Liver (tissue), 9 donors: ENCODE results near the gene KRTAP22-1. TPM values are rescaled to one million over a fixed set of nuclear protein-coding genes. Genes with fewer than 3 reads are reported as not detected.

Experiments
- DNase-seq: peaks from one replicate; pipeline ENCODE4 v3.0.0-alpha.2; 2017; ENCODE audit warnings: low spot score
- H3K27ac ChIP-seq, 2 donors: one replicate each; pipeline ENCODE4 v1.7.0; 2013; ENCODE audit warnings: inconsistent platforms in 2 of 2, low read length in 2 of 2, control low read depth in 1 of 2, low read depth in 1 of 2, mild to moderate bottlenecking in 1 of 2
- H3K27me3 ChIP-seq, 4 donors: one replicate each; pipeline versions ENCODE4 v1.6.1 to v1.7.0; 2013; ENCODE audit warnings: low read length in 3 of 4, inconsistent platforms in 1 of 4, mild to moderate bottlenecking in 1 of 4, moderate library complexity in 1 of 4; ENCODE audit not compliant: control insufficient read depth in 4 of 4, insufficient read depth in 4 of 4
- H3K36me3 ChIP-seq, 4 donors: one replicate each; pipeline versions ENCODE4 v1.6.1 to v1.7.0; 2013; ENCODE audit warnings: low read length in 3 of 4, mild to moderate bottlenecking in 3 of 4, low read depth in 1 of 4, moderate library complexity in 1 of 4; ENCODE audit not compliant: control insufficient read depth in 4 of 4, insufficient read depth in 3 of 4
- H3K4me1 ChIP-seq, 4 donors: one replicate each; pipeline versions ENCODE4 v1.6.1 to v1.7.0; 2013; ENCODE audit warnings: low read length in 3 of 4, mild to moderate bottlenecking in 3 of 4, moderate library complexity in 1 of 4; ENCODE audit not compliant: control insufficient read depth in 4 of 4, insufficient read depth in 4 of 4
- H3K4me3 ChIP-seq, 3 donors: one replicate each; pipeline versions ENCODE4 v1.6.1 to v1.7.0; 2013; ENCODE audit warnings: low read length in 3 of 3, control low read depth in 1 of 3, low read depth in 1 of 3, mild to moderate bottlenecking in 1 of 3
- H3K9ac ChIP-seq, 2 donors: one replicate each; pipeline ENCODE4 v1.7.0; 2013; ENCODE audit warnings: low read length in 2 of 2, mild to moderate bottlenecking in 2 of 2, moderate library complexity in 2 of 2, control low read depth in 1 of 2, low read depth in 1 of 2
- H3K9me3 ChIP-seq, 4 donors: one replicate each; pipeline versions ENCODE4 v1.6.1 to v1.7.0; 2013; ENCODE audit warnings: low read length in 3 of 4; ENCODE audit not compliant: control insufficient read depth in 4 of 4
- EGR1 ChIP-seq, 2 donors: IDR thresholded peaks; 2 replicates each; pipeline ENCODE4 v1.6.1; 2016 to 2018; ENCODE audit warnings: antibody characterized with exemption in 2 of 2, low read depth in 2 of 2
- FOXA1 ChIP-seq: IDR thresholded peaks from 2 replicates; pipeline ENCODE4 v1.6.1; 2016; ENCODE audit warnings: antibody characterized with exemption
- FOXA2 ChIP-seq: IDR thresholded peaks from 2 replicates; pipeline ENCODE4 v1.6.1; 2016; ENCODE audit warnings: antibody characterized with exemption
- GABPA ChIP-seq, 2 donors: IDR thresholded peaks in 1 of 2; conservative IDR thresholded peaks in 1 of 2; 2 replicates each; pipeline ENCODE4 v1.6.1; 2016; ENCODE audit warnings: antibody characterized with exemption in 2 of 2, mild to moderate bottlenecking in 1 of 2, moderate library complexity in 1 of 2
- HNF4A ChIP-seq, 2 donors: conservative IDR thresholded peaks; 2 replicates each; pipeline ENCODE4 v1.6.1; 2016; ENCODE audit warnings: antibody characterized with exemption in 2 of 2, mild to moderate bottlenecking in 2 of 2
- HNF4G ChIP-seq: IDR thresholded peaks from 2 replicates; pipeline ENCODE4 v1.6.1; 2016; ENCODE audit warnings: antibody characterized with exemption
- JUND ChIP-seq, 2 donors: IDR thresholded peaks; 2 replicates each; pipeline ENCODE4 v1.6.1; 2016; ENCODE audit warnings: antibody characterized with exemption in 2 of 2
- NR2F2 ChIP-seq: IDR thresholded peaks from 2 replicates; pipeline ENCODE4 v1.6.1; 2016; ENCODE audit warnings: antibody characterized with exemption
- RAD21 ChIP-seq, 2 donors: IDR thresholded peaks; 2 replicates each; pipeline ENCODE4 v1.6.1; 2016; ENCODE audit warnings: antibody characterized with exemption in 2 of 2, mild to moderate bottlenecking in 2 of 2
- RXRA ChIP-seq, 2 donors: IDR thresholded peaks; 2 replicates each; pipeline ENCODE4 v1.6.1; 2017 to 2018; ENCODE audit warnings: antibody characterized with exemption in 2 of 2, mild to moderate bottlenecking in 1 of 2
- SP1 ChIP-seq: IDR thresholded peaks from 2 replicates; pipeline ENCODE4 v1.6.1; 2018; ENCODE audit warnings: antibody characterized with exemption, mild to moderate bottlenecking
- TAF1 ChIP-seq: conservative IDR thresholded peaks from 2 replicates; pipeline ENCODE4 v1.6.1; 2016; ENCODE audit warnings: antibody characterized with exemption, mild to moderate bottlenecking
- YY1 ChIP-seq: IDR thresholded peaks from 2 replicates; pipeline ENCODE4 v1.6.1; 2016; ENCODE audit warnings: antibody characterized with exemption, mild to moderate bottlenecking
- WGBS: extraction: QIAGEN DNeasy Blood & Tissue Kit; methylation state at CpG from one replicate; pipeline ENCODE4 v1.1.7; 2013; 5-methylcytosine and 5-hydroxymethylcytosine counted together
- polyA plus RNA-seq, 2 donors: library from polyadenylated mRNA; stranded (reverse) in 1 of 2; unstranded in 1 of 2; fragments of 200-250 nt in 1 of 2; fragments of >200 nt in 1 of 2; fragmentation: Nextera tagmentation in 1 of 2; extraction: Ambion mirVana in 1 of 2; gene quantifications; one replicate each; pipeline versions ENCODE4 v1.2.1 to v1.2.3, GENCODE V29; 2013 to 2015
- total RNA-seq, 2 donors: library from RNA; depleted of rRNA; stranded (reverse); fragments of >200 nt; gene quantifications; one replicate each; pipeline ENCODE4 v1.2.3, GENCODE V29; 2014
- TF ChIP-seq, protein P1 (sequence below): IDR thresholded peaks from 2 replicates; pipeline ENCODE4 v1.6.1; 2016; ENCODE audit warnings: antibody characterized with exemption
- TF ChIP-seq, protein P2 (sequence below): IDR thresholded peaks from 2 replicates; pipeline ENCODE4 v1.6.1; 2016; ENCODE audit warnings: antibody characterized with exemption, mild to moderate bottlenecking
- TF ChIP-seq, protein P3 (sequence below): fragments of 150-350 bp; IDR thresholded peaks from 2 replicates; pipeline ENCODE4 v1.5.1; 2017; ENCODE audit warnings: improper control_type of control experiment, low read depth, low read length; ENCODE audit not compliant: missing input control
- TF ChIP-seq, protein P4 (sequence below): IDR thresholded peaks from 2 replicates; pipeline ENCODE4 v1.6.1; 2016; ENCODE audit warnings: antibody characterized with exemption
- TF ChIP-seq, protein P5 (sequence below): IDR thresholded peaks from 2 replicates; pipeline ENCODE4 v1.6.1; 2016; ENCODE audit warnings: antibody characterized with exemption
- donor health status: healthy.
- donor health status: healthy.
- donor health status: healthy.
- donor health status: healthy.
- donor health status: healthy.

KRTAP22-1 gene
- total and polyA plus RNA-seq, 4 donors = not detected

DNA sequence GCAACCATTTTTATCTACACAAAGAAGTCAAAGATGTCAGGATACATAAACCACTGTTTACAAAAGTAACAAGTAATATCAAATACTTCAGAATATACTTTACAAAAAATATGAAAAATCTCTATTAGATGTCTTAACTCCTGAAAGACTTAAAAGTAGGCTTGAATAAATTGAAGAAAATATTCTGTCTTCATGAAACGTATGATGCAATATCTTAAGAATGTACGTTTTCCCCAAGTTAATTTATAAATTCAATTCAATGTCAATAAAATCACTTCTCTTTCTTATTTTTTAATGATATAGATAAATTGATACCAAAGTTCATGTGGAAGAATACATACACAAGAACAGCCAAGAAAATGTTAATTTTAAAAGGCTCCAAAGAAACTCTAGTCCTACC is 45.8 kb upstream of the KRTAP22-1 start:
- Histone ChIP-seq H3K27me3 (no peaks in the 10 kb centered on the region), H3K36me3 (no peaks in the 10 kb centered on the region), H3K27ac (no peak overlapping the region), H3K4me3 (no peak overlapping the region), H3K9me3 (no peaks in the 10 kb centered on the region), H3K4me1 (no peaks in the 10 kb centered on the region), H3K9ac (no peak overlapping the region)
- WGBS = 73% methylated on average over 2 of the region's 2 CpGs
- no peak for DNase-seq
- no peak for TF ChIP-seq NR2F2
- no peak for TF ChIP-seq FOXA2
- no peak for TF ChIP-seq RAD21 (IDR thresholded peaks at IDR 0.05)

DNA sequence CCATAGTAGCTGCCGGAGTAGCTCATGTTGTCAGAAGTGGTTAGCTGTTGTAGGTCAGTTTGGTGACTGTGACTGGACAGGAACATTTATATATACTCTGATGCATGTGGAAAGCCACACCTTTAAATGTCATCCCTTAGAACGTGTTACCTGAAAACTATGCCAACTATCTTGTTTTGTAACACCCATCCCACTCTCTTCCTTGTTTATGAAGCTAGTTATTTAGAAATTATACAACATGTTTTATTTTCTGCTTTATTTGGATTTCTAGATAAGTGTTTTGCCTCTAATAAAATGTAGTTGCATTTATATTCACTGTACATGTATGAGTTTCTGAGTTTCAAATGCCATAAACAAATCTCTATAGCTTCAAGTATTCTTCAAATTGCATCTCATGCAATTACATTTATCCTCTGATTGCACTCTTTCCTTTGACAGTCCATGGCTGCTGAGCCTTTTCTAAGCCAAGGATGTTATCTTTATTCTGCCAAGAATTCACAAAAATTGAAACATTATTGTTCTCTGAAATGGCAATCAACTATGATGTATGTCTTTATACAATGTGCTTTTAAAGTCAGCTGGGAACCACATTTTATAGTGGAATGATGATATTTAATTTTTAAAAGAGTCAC is 39.5 kb upstream of the KRTAP22-1 start, which contains the start of gene KRTAP19-7:
TSS of gene KRTAP19-7 (minus strand) at position 51 of the 632 bp plus-strand sequence. CDS start at position 26, 25 bp downstream.
- Histone ChIP-seq H3K4me1 (no peaks in the 10 kb centered on the region), H3K27me3 (no peaks in the 10 kb centered on the region), H3K36me3 (no peaks in the 10 kb centered on the region), H3K9ac (no peak within 1 kb of the TSS), H3K4me3 (no peak within 1 kb of the TSS), H3K9me3 (no peaks in the 10 kb centered on the region), H3K27ac (no peak within 1 kb of the TSS)
- DNase-seq = no peak
- TF ChIP-seq JUND (IDR thresholded peaks at IDR 0.05) (no peak), TAF1 (no peak), RXRA (IDR thresholded peaks at IDR 0.05) (no peak), EGR1 (IDR thresholded peaks at IDR 0.05; ENCODE audit: low read depth in 2 of 2) (no peak), FOXA1 (no peak), FOXA2 (no peak), SP1 (no peak), HNF4A (conservative IDR thresholded peaks at IDR 0.05) (no peak), NR2F2 (no peak), RAD21 (IDR thresholded peaks at IDR 0.05) (no peak), HNF4G (no peak), YY1 (no peak), GABPA (IDR thresholded peaks at IDR 0.05 in 1 of 2, conservative IDR thresholded peaks at IDR 0.05 in 1 of 2) (no peak)
- TF ChIP-seq, protein P1, sequence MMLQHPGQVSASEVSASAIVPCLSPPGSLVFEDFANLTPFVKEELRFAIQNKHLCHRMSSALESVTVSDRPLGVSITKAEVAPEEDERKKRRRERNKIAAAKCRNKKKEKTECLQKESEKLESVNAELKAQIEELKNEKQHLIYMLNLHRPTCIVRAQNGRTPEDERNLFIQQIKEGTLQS = no peak
- TF ChIP-seq, protein P2, sequence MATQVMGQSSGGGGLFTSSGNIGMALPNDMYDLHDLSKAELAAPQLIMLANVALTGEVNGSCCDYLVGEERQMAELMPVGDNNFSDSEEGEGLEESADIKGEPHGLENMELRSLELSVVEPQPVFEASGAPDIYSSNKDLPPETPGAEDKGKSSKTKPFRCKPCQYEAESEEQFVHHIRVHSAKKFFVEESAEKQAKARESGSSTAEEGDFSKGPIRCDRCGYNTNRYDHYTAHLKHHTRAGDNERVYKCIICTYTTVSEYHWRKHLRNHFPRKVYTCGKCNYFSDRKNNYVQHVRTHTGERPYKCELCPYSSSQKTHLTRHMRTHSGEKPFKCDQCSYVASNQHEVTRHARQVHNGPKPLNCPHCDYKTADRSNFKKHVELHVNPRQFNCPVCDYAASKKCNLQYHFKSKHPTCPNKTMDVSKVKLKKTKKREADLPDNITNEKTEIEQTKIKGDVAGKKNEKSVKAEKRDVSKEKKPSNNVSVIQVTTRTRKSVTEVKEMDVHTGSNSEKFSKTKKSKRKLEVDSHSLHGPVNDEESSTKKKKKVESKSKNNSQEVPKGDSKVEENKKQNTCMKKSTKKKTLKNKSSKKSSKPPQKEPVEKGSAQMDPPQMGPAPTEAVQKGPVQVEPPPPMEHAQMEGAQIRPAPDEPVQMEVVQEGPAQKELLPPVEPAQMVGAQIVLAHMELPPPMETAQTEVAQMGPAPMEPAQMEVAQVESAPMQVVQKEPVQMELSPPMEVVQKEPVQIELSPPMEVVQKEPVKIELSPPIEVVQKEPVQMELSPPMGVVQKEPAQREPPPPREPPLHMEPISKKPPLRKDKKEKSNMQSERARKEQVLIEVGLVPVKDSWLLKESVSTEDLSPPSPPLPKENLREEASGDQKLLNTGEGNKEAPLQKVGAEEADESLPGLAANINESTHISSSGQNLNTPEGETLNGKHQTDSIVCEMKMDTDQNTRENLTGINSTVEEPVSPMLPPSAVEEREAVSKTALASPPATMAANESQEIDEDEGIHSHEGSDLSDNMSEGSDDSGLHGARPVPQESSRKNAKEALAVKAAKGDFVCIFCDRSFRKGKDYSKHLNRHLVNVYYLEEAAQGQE = no peak
- TF ChIP-seq, protein P3, sequence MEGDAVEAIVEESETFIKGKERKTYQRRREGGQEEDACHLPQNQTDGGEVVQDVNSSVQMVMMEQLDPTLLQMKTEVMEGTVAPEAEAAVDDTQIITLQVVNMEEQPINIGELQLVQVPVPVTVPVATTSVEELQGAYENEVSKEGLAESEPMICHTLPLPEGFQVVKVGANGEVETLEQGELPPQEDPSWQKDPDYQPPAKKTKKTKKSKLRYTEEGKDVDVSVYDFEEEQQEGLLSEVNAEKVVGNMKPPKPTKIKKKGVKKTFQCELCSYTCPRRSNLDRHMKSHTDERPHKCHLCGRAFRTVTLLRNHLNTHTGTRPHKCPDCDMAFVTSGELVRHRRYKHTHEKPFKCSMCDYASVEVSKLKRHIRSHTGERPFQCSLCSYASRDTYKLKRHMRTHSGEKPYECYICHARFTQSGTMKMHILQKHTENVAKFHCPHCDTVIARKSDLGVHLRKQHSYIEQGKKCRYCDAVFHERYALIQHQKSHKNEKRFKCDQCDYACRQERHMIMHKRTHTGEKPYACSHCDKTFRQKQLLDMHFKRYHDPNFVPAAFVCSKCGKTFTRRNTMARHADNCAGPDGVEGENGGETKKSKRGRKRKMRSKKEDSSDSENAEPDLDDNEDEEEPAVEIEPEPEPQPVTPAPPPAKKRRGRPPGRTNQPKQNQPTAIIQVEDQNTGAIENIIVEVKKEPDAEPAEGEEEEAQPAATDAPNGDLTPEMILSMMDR = no peak
- TF ChIP-seq, protein P4, sequence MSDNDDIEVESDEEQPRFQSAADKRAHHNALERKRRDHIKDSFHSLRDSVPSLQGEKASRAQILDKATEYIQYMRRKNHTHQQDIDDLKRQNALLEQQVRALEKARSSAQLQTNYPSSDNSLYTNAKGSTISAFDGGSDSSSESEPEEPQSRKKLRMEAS = no peak
- TF ChIP-seq, protein P5, sequence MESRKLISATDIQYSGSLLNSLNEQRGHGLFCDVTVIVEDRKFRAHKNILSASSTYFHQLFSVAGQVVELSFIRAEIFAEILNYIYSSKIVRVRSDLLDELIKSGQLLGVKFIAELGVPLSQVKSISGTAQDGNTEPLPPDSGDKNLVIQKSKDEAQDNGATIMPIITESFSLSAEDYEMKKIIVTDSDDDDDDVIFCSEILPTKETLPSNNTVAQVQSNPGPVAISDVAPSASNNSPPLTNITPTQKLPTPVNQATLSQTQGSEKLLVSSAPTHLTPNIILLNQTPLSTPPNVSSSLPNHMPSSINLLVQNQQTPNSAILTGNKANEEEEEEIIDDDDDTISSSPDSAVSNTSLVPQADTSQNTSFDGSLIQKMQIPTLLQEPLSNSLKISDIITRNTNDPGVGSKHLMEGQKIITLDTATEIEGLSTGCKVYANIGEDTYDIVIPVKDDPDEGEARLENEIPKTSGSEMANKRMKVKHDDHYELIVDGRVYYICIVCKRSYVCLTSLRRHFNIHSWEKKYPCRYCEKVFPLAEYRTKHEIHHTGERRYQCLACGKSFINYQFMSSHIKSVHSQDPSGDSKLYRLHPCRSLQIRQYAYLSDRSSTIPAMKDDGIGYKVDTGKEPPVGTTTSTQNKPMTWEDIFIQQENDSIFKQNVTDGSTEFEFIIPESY = no peak
- 63% methylated on average over 2 of the region's 2 CpGs for WGBS
